K562 (cell line): ENCODE results near the gene KHSRP. TPM values are rescaled to one million over a fixed set of nuclear protein-coding genes. Genes with fewer than 3 reads are reported as not detected.

Source experiments
- AFF1 ChIP-seq, 2 experiments: fragments of 450-650 bp; IDR thresholded peaks; 2 replicates each; pipeline ENCODE4 v1.6.1; 2018; ENCODE audit warnings: mild to moderate bottlenecking in 2 of 2, low read depth in 1 of 2; ENCODE audit not compliant: partially characterized antibody in 2 of 2
- BRF2 ChIP-seq: IDR thresholded peaks from 3 replicates; pipeline ENCODE4 v1.6.1; 2011; ENCODE audit warnings: borderline replicate concordance, mild to moderate bottlenecking; ENCODE audit not compliant: insufficient read length, insufficient read depth
- CBX2 ChIP-seq: fragments of 200-600 bp; sonication (generic); IDR thresholded peaks from one replicate; pipeline ENCODE4 v1.6.1; 2012; ENCODE audit warnings: mild to moderate bottlenecking, low read length, inconsistent platforms; ENCODE audit not compliant: insufficient read depth, poor library complexity, severe bottlenecking
- DPF2 ChIP-seq: fragments of 450-650 bp; IDR thresholded peaks from 2 replicates; pipeline ENCODE4 v1.6.1; 2016
- FOXA1 ChIP-seq: fragments of 450-650 bp; IDR thresholded peaks from 2 replicates; pipeline ENCODE4 v1.6.1; 2016; ENCODE audit warnings: mild to moderate bottlenecking, borderline replicate concordance
- HOMEZ ChIP-seq: fragments of 250-450 bp; sonication (Bioruptor Pico); IDR thresholded peaks from 2 replicates; pipeline ENCODE4 v1.4.0; 2020; ENCODE audit warnings: mild to moderate bottlenecking, moderate library complexity
- KDM1A ChIP-seq, 2 experiments: fragments of 450-650 bp; IDR thresholded peaks; 2 replicates each; pipeline ENCODE4 v1.6.1; 2016; ENCODE audit warnings: mild to moderate bottlenecking in 2 of 2
- KLF1 ChIP-seq: fragments of 450-650 bp; IDR thresholded peaks from 2 replicates; pipeline ENCODE4 v1.6.1; 2016; ENCODE audit warnings: missing genetic modification characterization, missing compliant biosample characterization
- MYBL2 ChIP-seq, 2 experiments: fragments of 450-650 bp in 1 of 2; sonication (generic) in 1 of 2; formaldehyde crosslinking in 1 of 2; IDR thresholded peaks; 2 replicates each; pipeline versions ENCODE4 v1.6.1 to v1.8.1; 2017 to 2022; ENCODE audit warnings: borderline replicate concordance in 1 of 2, inconsistent platforms in 1 of 2, low read depth in 1 of 2, mild to moderate bottlenecking in 1 of 2, missing genetic modification reagents in 1 of 2, moderate library complexity in 1 of 2
- NCOA1 ChIP-seq: fragments of 450-650 bp; IDR thresholded peaks from 2 replicates; pipeline ENCODE4 v1.6.1; 2016; ENCODE audit warnings: low read depth
- NR2C1 ChIP-seq, 2 experiments: fragments of 450-650 bp; IDR thresholded peaks; 2 replicates each; pipeline ENCODE4 v1.6.1; 2017; ENCODE audit warnings: mild to moderate bottlenecking in 2 of 2, antibody characterized with exemption in 1 of 2, inconsistent platforms in 1 of 2, missing compliant biosample characterization in 1 of 2, missing genetic modification characterization in 1 of 2
- NR3C1 ChIP-seq: sonication (generic); formaldehyde crosslinking; IDR thresholded peaks from 2 replicates; pipeline ENCODE4 v1.8.1; 2022; ENCODE audit warnings: missing genetic modification reagents
- RBM15 ChIP-seq: fragments of 200-400 bp; formaldehyde crosslinking; IDR thresholded peaks from 2 replicates; pipeline ENCODE4 v1.6.1; 2018; ENCODE audit warnings: mild to moderate bottlenecking, low read length, moderate library complexity; ENCODE audit not compliant: insufficient read depth
- SAFB2 ChIP-seq: fragments of 200-400 bp; formaldehyde crosslinking; IDR thresholded peaks from 2 replicates; pipeline ENCODE4 v1.6.1; 2018; ENCODE audit warnings: borderline replicate concordance, low read length, low read depth, moderate library complexity; ENCODE audit not compliant: severe bottlenecking
- THRAP3 ChIP-seq: fragments of 450-650 bp; IDR thresholded peaks from 2 replicates; pipeline ENCODE4 v1.6.1; 2016; ENCODE audit warnings: mild to moderate bottlenecking, inconsistent platforms, borderline replicate concordance
- USF1 ChIP-seq: sonication (generic); formaldehyde crosslinking; IDR thresholded peaks from 2 replicates; pipeline ENCODE4 v1.9.0; 2022; ENCODE audit warnings: mild to moderate bottlenecking, missing genetic modification reagents
- ZBTB12 ChIP-seq: fragments of 250-450 bp; sonication (Bioruptor Pico); IDR thresholded peaks from 2 replicates; pipeline ENCODE4 v1.4.0; 2020
- ZFP36 ChIP-seq: fragments of 150-350 bp; IDR thresholded peaks from 2 replicates; pipeline ENCODE4 v1.6.1; 2018; ENCODE audit warnings: low read length, low read depth; ENCODE audit not compliant: partially characterized antibody
- polyA plus RNA-seq, 8 experiments: library from polyadenylated mRNA; depleted of rRNA in 4 of 8; stranded (reverse) in 5 of 8; unstranded in 3 of 8; fragments of >200 nt; fragmentation: Nextera tagmentation in 2 of 8; fragmentation: Illumina TruSeq in 1 of 8; extraction: Ambion mirVana in 2 of 8; extraction: Trizol in 1 of 8; gene quantifications; 2 replicates each; pipeline versions ENCODE4 v1.2.1 to v1.2.3, GENCODE V29; 2011 to 2014; ENCODE audit warnings: inconsistent platforms in 1 of 8, missing spikeins in 1 of 8
- total RNA-seq, 7 experiments: library from RNA; depleted of rRNA in 6 of 7; stranded (reverse); fragments of >200 nt in 6 of 7; fragmentation: Illumina TruSeq in 2 of 7; extraction: Trizol in 2 of 7; gene quantifications; 2 replicates each; pipeline versions ENCODE4 v1.2.1 to v1.2.3, GENCODE V29; 2011 to 2021; ENCODE audit warnings: low replicate concordance in 1 of 7

The KHSRP gene
- total and polyA plus RNA-seq, 9 of the 15 experiments (the other 6 are each of a cell fraction or from before 2014, with no cell fraction given), result 4.2 to 564 (median 139) TPM

- TF ChIP-seq AFF1 (IDR thresholded peaks at IDR 0.05; ENCODE audit: low read depth in 1 of 2, partially characterized antibody in 2 of 2) (peak in 1 of 2 experiments; percentile 72), USF1 (no peak), SAFB2 (no peak), FOXA1 (no peak), NR2C1 (IDR thresholded peaks at IDR 0.05) (no peak), NR2C1 (tag; IDR thresholded peaks at IDR 0.05) (no peak), THRAP3 (no peak), ZFP36 (no peak), DPF2 (no peak; the same call in 1 of the 2 replicates), ZBTB12 (no peak), CBX2 (no peak), MYBL2 (IDR thresholded peaks at IDR 0.05; ENCODE audit: low read depth) (no peak), MYBL2 (CRISPR knock-in tag; IDR thresholded peaks at IDR 0.05; ENCODE audit: borderline replicate concordance) (no peak), KDM1A (IDR thresholded peaks at IDR 0.05) (peak; percentile 88 to 90), NR3C1 (no peak), HOMEZ (no peak), NCOA1 (no peak), RBM15 (no peak), KLF1 (tag) (no peak), BRF2 (no peak)
These were observed 35.7 kb upstream of the KHSRP start (continued) for GRCh38 chr19:6460099-6460884.
